ENCODE results near the gene TRIM4. TPM values are rescaled to one million over a fixed set of nuclear protein-coding genes. Genes with fewer than 3 reads are reported as not detected.

TRIM4 gene
- total RNA-seq, 1 donor from 2014 or later = 17.1 TPM

DNA sequence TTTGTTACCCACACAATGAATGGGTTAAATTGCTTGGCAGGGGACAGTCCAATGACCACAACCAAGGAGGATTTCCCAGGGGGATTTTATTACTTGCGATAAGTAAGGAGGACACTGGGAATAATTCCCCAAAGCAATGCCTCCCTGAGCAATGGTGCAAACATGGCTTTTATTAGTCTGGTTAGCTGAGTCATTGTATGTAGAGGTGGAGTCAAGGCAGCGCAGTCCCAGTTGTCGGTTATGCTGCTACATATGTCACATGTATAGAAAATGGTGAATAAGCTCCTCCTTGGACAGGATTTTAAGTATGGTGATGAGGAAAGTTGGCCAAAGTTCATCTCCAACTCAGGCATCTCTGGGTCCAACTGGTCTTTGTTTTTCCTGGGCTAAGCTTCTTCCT lies 3.9 kb upstream of the TRIM4 start:
- H3K27me3 ChIP-seq (ENCODE audit: control insufficient read depth, insufficient read depth, low read length) = no peaks in the 10 kb centered on the region
- no peak overlapping the region for H3K4me3 ChIP-seq (ENCODE audit: low read depth, low read length)
- DNase-seq (ENCODE audit: low read depth) = no peak
- peaks cover 2% of the 10 kb centered on the region for H3K36me3 ChIP-seq (ENCODE audit: control insufficient read depth, insufficient read depth, low read length)
- TF ChIP-seq CTCF (IDR thresholded peaks at IDR 0.05; ENCODE audit: insufficient read depth, low read length, severe bottlenecking) = no peak
- no peak for FAIRE-seq

- no peak for TF ChIP-seq CTCF (IDR thresholded peaks at IDR 0.05; ENCODE audit: insufficient read depth, low read length, severe bottlenecking)
- DNase-seq (ENCODE audit: low read depth) (no peak), FAIRE-seq (no peak)
- H3K36me3 ChIP-seq (ENCODE audit: control insufficient read depth, insufficient read depth, low read length) = peaks cover 4% of the 10 kb centered on the region
- peak overlapping the region; percentile 79 for H3K4me3 ChIP-seq (ENCODE audit: low read depth, low read length)
- H3K27me3 ChIP-seq (ENCODE audit: control insufficient read depth, insufficient read depth, low read length) = no peaks in the 10 kb centered on the region
Measured at GRCh38 chr7:99920149-99920548, 819 bp upstream of the TRIM4 start.

DNA sequence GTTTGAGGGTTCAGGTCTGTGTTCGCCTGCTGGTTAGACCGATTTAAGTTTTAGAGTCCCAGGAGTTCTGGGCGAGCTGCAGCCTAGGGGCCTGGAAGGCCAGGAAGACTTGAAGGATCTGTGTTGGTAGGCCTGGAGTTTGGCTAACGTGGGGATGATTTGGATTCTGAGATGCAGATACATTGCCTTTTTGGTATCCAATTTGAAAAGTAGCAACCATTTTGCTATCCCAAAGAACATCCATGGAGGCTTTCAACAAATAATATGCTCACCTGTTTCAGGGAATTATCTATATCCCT lies 433 bp upstream of the TRIM4 start:
- Histone ChIP-seq H3K27me3 (ENCODE audit: control insufficient read depth, insufficient read depth, low read length) (no peaks in the 10 kb centered on the region), H3K36me3 (ENCODE audit: control insufficient read depth, insufficient read depth, low read length) (peaks cover 4% of the 10 kb centered on the region), H3K4me3 (ENCODE audit: low read depth, low read length) (peak overlapping the region; percentile 79)
- FAIRE-seq (no peak), DNase-seq (ENCODE audit: low read depth) (no peak)
- TF ChIP-seq CTCF (IDR thresholded peaks at IDR 0.05; ENCODE audit: insufficient read depth, low read length, severe bottlenecking) = no peak

DNA sequence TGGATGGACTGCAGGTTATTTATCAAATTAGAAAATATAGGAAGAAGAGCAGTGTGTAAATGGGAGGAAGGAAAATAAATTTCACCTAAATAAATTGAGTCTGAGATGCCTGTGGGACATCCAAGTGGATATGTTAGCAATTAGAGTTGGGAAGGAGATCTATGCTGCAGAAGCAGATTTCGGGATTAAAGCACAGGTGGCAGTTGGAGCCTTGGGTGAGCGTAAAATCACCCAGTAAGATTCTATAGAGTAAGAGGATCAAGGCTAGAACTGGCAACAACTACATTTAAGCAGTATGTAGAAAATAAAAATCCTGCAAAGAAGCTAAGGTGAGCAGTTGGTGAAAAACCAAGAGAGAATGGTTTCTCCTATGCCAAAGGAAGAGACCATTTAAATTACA lies 8.4 kb downstream of the TRIM4 start:
- FAIRE-seq (no peak), DNase-seq (ENCODE audit: low read depth) (no peak)
- Histone ChIP-seq H3K36me3 (ENCODE audit: control insufficient read depth, insufficient read depth, low read length) (peaks cover 8% of the 10 kb centered on the region), H3K27me3 (ENCODE audit: control insufficient read depth, insufficient read depth, low read length) (no peaks in the 10 kb centered on the region), H3K4me3 (ENCODE audit: low read depth, low read length) (no peak overlapping the region)
- no peak for TF ChIP-seq CTCF (IDR thresholded peaks at IDR 0.05; ENCODE audit: insufficient read depth, low read length, severe bottlenecking)

GRCh38 chr7:99901581-99901980 lies 17.7 kb downstream of the TRIM4 start:
- TF ChIP-seq CTCF (IDR thresholded peaks at IDR 0.05; ENCODE audit: insufficient read depth, low read length, severe bottlenecking) = no peak
- Histone ChIP-seq H3K4me3 (ENCODE audit: low read depth, low read length) (no peak overlapping the region), H3K27me3 (ENCODE audit: control insufficient read depth, insufficient read depth, low read length) (no peaks in the 10 kb centered on the region), H3K36me3 (ENCODE audit: control insufficient read depth, insufficient read depth, low read length) (peaks cover 15% of the 10 kb centered on the region)
- DNase-seq (ENCODE audit: low read depth) (no peak), FAIRE-seq (no peak)

DNA sequence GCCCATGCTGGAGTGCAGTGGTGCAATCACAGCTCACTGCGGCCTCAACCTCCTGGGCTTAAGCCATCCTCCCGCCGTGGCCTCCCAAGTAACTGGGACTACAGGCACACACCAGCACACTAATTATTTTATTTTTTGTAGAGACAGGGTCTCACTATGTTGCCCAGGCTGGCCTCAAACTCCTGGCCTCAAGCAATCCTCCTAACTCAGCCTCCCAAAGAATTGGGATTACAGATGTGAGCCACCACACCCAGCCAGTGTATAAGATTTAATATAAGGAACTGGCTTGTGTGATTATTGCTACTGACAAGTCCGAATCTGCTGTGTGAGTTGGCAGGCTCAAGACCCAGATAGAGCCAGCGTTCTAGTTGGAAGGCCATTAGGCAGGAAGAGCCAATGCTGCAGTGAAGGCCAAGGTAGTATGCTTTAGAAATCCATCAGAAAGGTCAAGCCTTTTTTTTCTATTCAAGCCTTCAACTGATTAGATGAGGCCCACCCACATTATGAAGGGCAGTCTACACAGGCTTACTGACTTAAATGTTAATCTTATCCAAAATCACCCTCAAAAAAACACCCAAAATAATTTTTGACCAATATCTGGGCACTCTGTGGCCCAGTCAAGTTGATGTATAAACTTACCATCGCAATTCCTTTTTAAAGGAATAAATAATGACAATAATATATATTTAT lies 19.4 kb downstream of the TRIM4 start:
- peaks cover 15% of the 10 kb centered on the region for H3K36me3 ChIP-seq (ENCODE audit: control insufficient read depth, insufficient read depth, low read length)
- TF ChIP-seq CTCF (IDR thresholded peaks at IDR 0.05; ENCODE audit: insufficient read depth, low read length, severe bottlenecking) = no peak
- H3K27me3 ChIP-seq (ENCODE audit: control insufficient read depth, insufficient read depth, low read length) = no peaks in the 10 kb centered on the region
- FAIRE-seq = no peak
- no peak overlapping the region for H3K4me3 ChIP-seq (ENCODE audit: low read depth, low read length)
- no peak for DNase-seq (ENCODE audit: low read depth)
